CD14-positive monocyte (primary cell): ENCODE measurements around the gene ADCY2. TPM values are rescaled to one million over a fixed set of nuclear protein-coding genes. Genes with fewer than 3 reads are reported as not detected.

Experiments
- DNase-seq, 3 donors: peaks; one replicate each; pipeline ENCODE4 v3.0.0-alpha.2; 2011 to 2022
- H2AFZ ChIP-seq: 2 replicates; pipeline ENCODE4 v1.6.0; 2012; ENCODE audit warnings: mild to moderate bottlenecking, low read depth, low read length, inconsistent platforms; ENCODE audit not compliant: insufficient read depth, poor library complexity, severe bottlenecking
- H3K27ac ChIP-seq, 2 donors: 1 replicate in 1 of 2; 2 replicates in 1 of 2; pipeline ENCODE4 v1.5.1; 2012 to 2013; ENCODE audit warnings: low read length in 2 of 2, control low read depth in 1 of 2, inconsistent platforms in 1 of 2, low read depth in 1 of 2, mild to moderate bottlenecking in 1 of 2
- H3K27me3 ChIP-seq, 2 donors: one replicate each; pipeline versions ENCODE4 v1.6.0 to v1.6.1; 2011 to 2013; ENCODE audit warnings: low read length in 2 of 2; ENCODE audit not compliant: control insufficient read depth in 2 of 2, insufficient read depth in 2 of 2
- H3K36me3 ChIP-seq, 2 donors: replicated peaks in 1 of 2; 1 replicate in 1 of 2; 2 replicates in 1 of 2; pipeline versions ENCODE4 v1.5.1 to v1.6.1; 2012 to 2013; ENCODE audit warnings: low read length in 2 of 2, control low read depth in 1 of 2, inconsistent platforms in 1 of 2, mild to moderate bottlenecking in 1 of 2; ENCODE audit not compliant: insufficient read depth in 2 of 2, control insufficient read depth in 1 of 2
- H3K4me1 ChIP-seq, 2 donors: 1 replicate in 1 of 2; 2 replicates in 1 of 2; pipeline versions ENCODE4 v1.5.1 to v1.6.1; 2012 to 2013; ENCODE audit warnings: low read length in 2 of 2, control low read depth in 1 of 2, inconsistent platforms in 1 of 2, mild to moderate bottlenecking in 1 of 2, moderate library complexity in 1 of 2; ENCODE audit not compliant: insufficient read depth in 2 of 2, control insufficient read depth in 1 of 2
- H3K4me2 ChIP-seq: replicated peaks from 2 replicates; pipeline ENCODE3; 2012; ENCODE audit warnings: low read length, moderate library complexity, mild to moderate bottlenecking; ENCODE audit not compliant: poor library complexity, severe bottlenecking; ENCODE audit errors: extremely low read depth
- H3K4me3 ChIP-seq, 3 experiments: fragments of 200-600 bp in 1 of 3; sonication (generic) in 1 of 3; replicated peaks in 1 of 3; 1 replicate in 2 of 3; 2 replicates in 1 of 3; pipeline ENCODE4 v1.5.1; 2011 to 2013; ENCODE audit warnings: low read length in 3 of 3, mild to moderate bottlenecking in 3 of 3, control low read depth in 2 of 3, low read depth in 2 of 3, inconsistent platforms in 1 of 3, moderate library complexity in 1 of 3
- H3K79me2 ChIP-seq: 2 replicates; pipeline ENCODE4 v1.6.0; 2012; ENCODE audit warnings: mild to moderate bottlenecking, control low read depth, inconsistent platforms, low read length, moderate library complexity; ENCODE audit not compliant: insufficient read depth
- H3K9ac ChIP-seq: 2 replicates; pipeline ENCODE4 v1.6.0; 2017; ENCODE audit warnings: low read length, mild to moderate bottlenecking; ENCODE audit not compliant: insufficient read depth, poor library complexity, severe bottlenecking
- H3K9me3 ChIP-seq, 2 donors: replicated peaks in 1 of 2; 1 replicate in 1 of 2; 2 replicates in 1 of 2; pipeline versions ENCODE4 v1.5.1 to v1.6.1; 2012 to 2013; ENCODE audit warnings: low read length in 2 of 2, control low read depth in 1 of 2; ENCODE audit not compliant: control insufficient read depth in 1 of 2, insufficient read depth in 1 of 2
- H4K20me1 ChIP-seq: 2 replicates; pipeline ENCODE4 v1.6.0; 2012; ENCODE audit warnings: mild to moderate bottlenecking, low read length, control low read depth, moderate library complexity; ENCODE audit not compliant: insufficient read depth
- H3K27ac Mint-ChIP-seq, 7 donors: one replicate each; pipeline ENCODE4 v1.8.0; 2020; ENCODE audit warnings: mild to moderate bottlenecking in 7 of 7, mixed read lengths in 7 of 7, moderate library complexity in 6 of 7, inconsistent platforms in 2 of 7
- H3K27me3 Mint-ChIP-seq, 3 donors: one replicate each; pipeline ENCODE4 v1.8.0; 2021 to 2022; ENCODE audit warnings: low read depth in 3 of 3, mild to moderate bottlenecking in 3 of 3, mixed read lengths in 3 of 3, moderate library complexity in 3 of 3, inconsistent platforms in 1 of 3
- H3K36me3 Mint-ChIP-seq, 2 donors: one replicate each; pipeline ENCODE4 v1.8.0; 2020; ENCODE audit warnings: mixed read lengths in 2 of 2, inconsistent platforms in 1 of 2, mild to moderate bottlenecking in 1 of 2
- H3K4me1 Mint-ChIP-seq: one replicate; pipeline ENCODE4 v1.8.0; 2020; ENCODE audit warnings: mild to moderate bottlenecking, mixed read lengths
- H3K4me3 Mint-ChIP-seq, 2 donors: one replicate each; pipeline ENCODE4 v1.8.0; 2020; ENCODE audit warnings: mild to moderate bottlenecking in 2 of 2, mixed read lengths in 2 of 2, moderate library complexity in 1 of 2
- H3K9me3 Mint-ChIP-seq, 7 donors: one replicate each; pipeline ENCODE4 v1.8.0; 2020 to 2022; ENCODE audit warnings: mixed read lengths in 7 of 7, mild to moderate bottlenecking in 6 of 7, moderate library complexity in 6 of 7, inconsistent platforms in 2 of 7
- CTCF ChIP-seq: fragments of 200-600 bp; IDR thresholded peaks from one replicate; pipeline ENCODE4 v1.8.0; 2022; ENCODE audit warnings: antibody characterized with exemption, mild to moderate bottlenecking
- WGBS: methylation state at CpG from one replicate; pipeline ENCODE4 v1.1.5; 2013; ENCODE audit warnings: missing lambda C conversion rate; ENCODE audit not compliant: insufficient coverage; 5-methylcytosine and 5-hydroxymethylcytosine counted together
- intact Hi-C, 2 donors: fragments of 100-400 bp; cut with micrococcal nuclease; formaldehyde crosslinking; loops; one replicate each; pipeline versions ENCODE4 v1.15.0 to v1.15.1; 2023
- polyA plus RNA-seq, 3 donors: library from polyadenylated mRNA; depleted of rRNA in 1 of 3; unstranded in 2 of 3; stranded (reverse) in 1 of 3; fragments of 300-500 nt in 2 of 3; fragments of >200 nt in 1 of 3; fragmentation: Illumina TruSeq in 2 of 3; gene quantifications; 1 replicate in 2 of 3; 2 replicates in 1 of 3; pipeline ENCODE4 v1.2.3, GENCODE V29; 2012 to 2021

Gene ADCY2
- polyA plus RNA-seq, 3 donors, result not detected

DNA sequence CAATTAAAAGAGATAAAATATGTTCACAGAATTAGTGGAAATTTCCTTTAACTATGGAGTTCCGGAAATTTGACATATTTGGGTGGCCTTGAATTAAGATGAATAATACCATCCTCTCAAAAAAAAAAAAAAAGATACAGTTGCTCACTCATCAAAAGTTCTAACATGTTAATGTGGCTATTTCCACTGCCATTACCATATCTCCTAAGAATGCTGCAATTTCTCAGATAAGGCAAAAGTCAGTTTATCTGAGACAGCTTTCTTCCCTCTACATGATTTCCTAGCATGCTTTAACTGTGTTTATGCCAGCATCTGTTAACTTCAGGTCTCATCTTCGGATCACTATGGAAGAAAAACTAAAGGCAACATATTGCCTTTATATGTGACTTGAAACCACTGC, 470.3 kb downstream of the ADCY2 start:
- 100% methylated on average over 1 of the region's 2 CpGs for WGBS
- H3K36me3 Mint-ChIP-seq, result peaks cover 41 to 50% of the 10 kb centered on the region in 2 donors
- Histone ChIP-seq H3K79me2 (peaks cover 40% of the 10 kb centered on the region), H3K27ac (no peak overlapping the region), H3K4me3 (no peak overlapping the region), H3K4me2 (no peak overlapping the region), H4K20me1 (peaks cover 4% of the 10 kb centered on the region), H3K36me3 (peaks cover 35 to 57% of the 10 kb centered on the region in 2 donors), H3K4me1 (peaks cover 17 to 27% of the 10 kb centered on the region in 2 donors), H3K27me3 (no peaks in the 10 kb centered on the region), H3K9me3 (no peaks in the 10 kb centered on the region), H3K9ac (no peak overlapping the region), H2AFZ (no peak overlapping the region)
- intact Hi-C loops, result loop anchor here in 1 of 2 donors (10.0 kb wide), 1 partner anchor 1231 kb away; the partner anchor contains the start of genes NSUN2 and SRD5A1
- no peaks in the 10 kb centered on the region for H3K9me3 Mint-ChIP-seq
- H3K27me3 Mint-ChIP-seq, result no peaks in the 10 kb centered on the region
- no peak overlapping the region for H3K4me3 Mint-ChIP-seq
- H3K4me1 Mint-ChIP-seq, result peaks cover 36% of the 10 kb centered on the region
- no peak overlapping the region for H3K27ac Mint-ChIP-seq
- no peak for DNase-seq
- TF ChIP-seq CTCF, result no peak

DNA sequence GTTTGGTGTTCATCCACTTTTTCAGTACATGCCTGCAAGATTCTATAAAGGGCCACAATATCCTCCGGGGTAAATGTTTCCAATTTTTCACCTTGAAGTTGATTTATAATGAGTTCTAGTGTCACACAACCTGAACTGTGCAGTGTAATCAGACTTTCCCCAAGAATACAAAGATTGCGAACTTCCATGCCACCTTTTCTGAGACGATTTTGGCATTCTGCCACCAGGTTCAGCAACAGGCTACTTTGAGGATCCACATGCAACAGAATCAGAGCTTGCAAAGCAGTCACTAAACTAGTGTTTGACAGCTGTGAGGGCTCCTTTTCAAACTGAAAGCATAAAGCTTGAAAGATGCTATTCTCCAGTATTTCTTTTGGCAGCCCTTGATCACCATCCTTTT, 471.3 kb downstream of the ADCY2 start:
- H3K79me2 ChIP-seq, result peaks cover 51% of the 10 kb centered on the region
- Mint-ChIP-seq H3K4me1 (peaks cover 41% of the 10 kb centered on the region), H3K27me3 (no peaks in the 10 kb centered on the region), H3K9me3 (no peaks in the 10 kb centered on the region), H3K4me3 (no peak overlapping the region), H3K36me3 (peaks cover 43 to 49% of the 10 kb centered on the region in 2 donors), H3K27ac (no peak overlapping the region)
- H2AFZ ChIP-seq, result no peak overlapping the region
- TF ChIP-seq CTCF, result no peak
- no peak overlapping the region for H3K9ac ChIP-seq
- intact Hi-C loops, result loop anchor here in 1 of 2 donors (10.0 kb wide), 1 partner anchor 1232 kb away; the partner anchor contains the start of genes NSUN2 and SRD5A1
- peaks cover 17 to 27% of the 10 kb centered on the region in 2 donors for H3K4me1 ChIP-seq
- no peak overlapping the region for H3K27ac ChIP-seq
- 94% methylated on average over 2 of the region's 3 CpGs for WGBS
- H3K36me3 ChIP-seq, result peaks cover 30 to 57% of the 10 kb centered on the region in 2 donors
- no peak for DNase-seq
- no peak overlapping the region for H3K4me2 ChIP-seq
- no peaks in the 10 kb centered on the region for H3K27me3 ChIP-seq
- H3K4me3 ChIP-seq, result no peak overlapping the region
- no peaks in the 10 kb centered on the region for H3K9me3 ChIP-seq
- H4K20me1 ChIP-seq, result peaks cover 4% of the 10 kb centered on the region
